Measurements from ENCODE around the gene SMAD5.

DNA sequence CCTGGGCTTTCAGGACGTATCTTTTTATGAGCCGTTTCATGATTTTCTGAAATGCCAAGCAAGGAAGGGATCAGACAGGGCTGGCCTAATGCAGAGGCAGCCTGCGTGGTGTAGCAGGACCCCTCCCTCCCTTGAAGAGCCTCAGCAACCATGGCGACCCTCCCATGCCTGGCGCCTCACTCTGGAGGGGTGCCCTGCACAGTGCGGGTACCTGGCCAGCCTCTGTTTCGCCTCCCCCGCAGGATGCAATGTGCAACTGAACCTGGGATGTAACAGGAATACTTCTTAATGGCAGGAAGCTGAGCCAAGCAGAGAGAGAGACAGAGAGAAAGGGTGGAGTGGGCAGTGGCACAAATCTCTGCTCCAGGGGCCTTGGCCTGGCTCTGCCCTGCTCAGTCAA, 83.6 kb downstream of the SMAD5 start:
- no peak for TF ChIP-seq CTCF (IDR thresholded peaks at IDR 0.05; ENCODE audit: low read length)
- TF ChIP-seq EZH2 (IDR thresholded peaks at IDR 0.05; ENCODE audit: borderline replicate concordance, low read length) = no peak
